BJ (cell line): Measurements from ENCODE around the gene PIM1. TPM values are rescaled to one million over a fixed set of nuclear protein-coding genes. Genes with fewer than 3 reads are reported as not detected.

Source experiments
- CTCF ChIA-PET: fragments of 350-600 bp; formaldehyde crosslinking; extraction: SDS; loops from one replicate; lab custom pipeline; 2021; ENCODE audit warnings: antibody characterized with exemption, inconsistent platforms; lab: Yijun Ruan, JAX
- POLR2A ChIA-PET: fragments of 300-600 bp; sonication (Branson Sonifier 250); formaldehyde crosslinking; extraction: SDS; loops from one replicate; lab custom pipeline; 2021; ENCODE audit warnings: antibody characterized with exemption; lab: Charles Lee
- DNase-seq: peaks from one replicate; pipeline ENCODE4 v3.0.0-alpha.2; 2011; ENCODE audit warnings: low read depth
- H3K27me3 ChIP-seq: 2 replicates; pipeline ENCODE4 v1.6.0; 2011; ENCODE audit warnings: low read length; ENCODE audit not compliant: control insufficient read depth, insufficient read depth
- H3K36me3 ChIP-seq: 2 replicates; pipeline ENCODE4 v1.5.1; 2011; ENCODE audit warnings: low read length; ENCODE audit not compliant: control insufficient read depth, insufficient read depth
- H3K4me3 ChIP-seq: 2 replicates; pipeline ENCODE4 v1.5.1; 2011; ENCODE audit warnings: low read depth, mild to moderate bottlenecking, control low read depth, low read length
- CTCF ChIP-seq: IDR thresholded peaks from 2 replicates; pipeline ENCODE4 v1.5.1; 2011; ENCODE audit warnings: low read depth, mild to moderate bottlenecking, control low read depth, inconsistent platforms, low read length, moderate library complexity; ENCODE audit not compliant: insufficient read depth
- polyA plus RNA-seq: library from polyadenylated mRNA; depleted of rRNA; stranded (reverse); fragments of >200 nt; gene quantifications from 2 replicates; pipeline ENCODE4 v1.2.3, GENCODE V29; 2011

PIM1 gene
- polyA plus RNA-seq, 1 experiment: 20.7 TPM

DNA sequence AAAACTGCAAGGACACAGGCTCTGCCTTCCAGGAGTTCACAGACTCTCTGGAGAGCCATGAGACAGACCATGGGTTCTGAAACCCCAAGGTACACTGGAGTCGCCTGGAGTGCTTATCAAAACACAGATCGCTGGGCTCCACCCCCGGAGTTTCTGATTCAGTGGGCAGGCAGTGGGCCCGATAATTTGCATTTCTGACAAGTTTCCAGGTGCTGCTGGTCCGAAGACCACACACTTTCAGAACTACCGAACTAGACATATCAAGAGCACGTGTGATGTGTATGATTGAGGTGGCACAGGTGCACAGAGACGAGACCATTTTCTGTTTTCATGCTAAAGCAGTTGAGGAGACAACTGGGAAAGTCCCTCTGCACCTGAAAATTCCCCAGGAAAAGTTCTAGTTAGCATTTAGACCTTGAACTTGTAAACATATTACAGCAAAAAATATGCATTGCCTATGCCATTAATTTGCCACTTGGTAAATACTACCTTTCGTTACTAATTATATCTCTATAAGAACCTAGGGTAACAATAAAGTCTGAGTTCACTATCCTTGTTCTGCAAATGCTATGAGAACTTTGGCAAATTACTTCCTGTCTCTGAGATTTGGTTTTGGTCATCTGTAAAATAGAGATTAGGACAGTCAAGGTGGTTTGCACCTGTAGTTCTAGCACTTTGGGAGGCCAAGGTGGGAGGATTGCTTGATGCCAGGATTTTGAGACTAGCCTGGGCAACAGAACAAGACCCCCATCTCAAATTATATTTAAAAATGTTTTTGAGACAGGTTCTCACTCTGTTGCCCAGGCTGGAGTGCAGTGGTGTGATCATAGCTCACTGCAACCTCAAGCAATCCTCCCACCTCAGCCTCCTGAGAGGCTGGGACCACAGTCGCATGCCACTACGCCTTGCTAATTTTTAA is 14.3 kb upstream of the PIM1 start:
- no peaks in the 10 kb centered on the region for H3K27me3 ChIP-seq
- DNase-seq: no peak
- no peak overlapping the region for H3K4me3 ChIP-seq
- no peak for TF ChIP-seq CTCF
- ChIA-PET CTCF (no interaction called here), POLR2A (no interaction called here)
- H3K36me3 ChIP-seq: no peaks in the 10 kb centered on the region

- Histone ChIP-seq H3K27me3 (no peaks in the 10 kb centered on the region), H3K36me3 (no peaks in the 10 kb centered on the region), H3K4me3 (no peak overlapping the region)
- POLR2A ChIA-PET: no interaction called here
- no peak for DNase-seq
- CTCF ChIA-PET: interaction anchor here (0.6 to 1.7 kb wide), 3 partner anchors 12 to 130 kb away, joined by 4 read pairs; partner anchors contain the start of gene PIM1
- no peak for TF ChIP-seq CTCF
Measured at GRCh38 chr6:37158508-37158907, 11.4 kb upstream of the PIM1 start.

- POLR2A ChIA-PET: interaction anchor here (0.6 kb wide), 1 partner anchor 824 kb away, joined by 6 read pairs; no protein-coding TSS in a partner anchor
- no peak overlapping the region for H3K4me3 ChIP-seq
- H3K36me3 ChIP-seq: no peaks in the 10 kb centered on the region
- TF ChIP-seq CTCF: no peak
- no peaks in the 10 kb centered on the region for H3K27me3 ChIP-seq
- CTCF ChIA-PET: interaction anchor here (1.0 to 1.6 kb wide), 3 partner anchors 10 to 111 kb away, joined by 3 to 10 read pairs (median 4); no protein-coding TSS in a partner anchor
- DNase-seq: peak; percentile 41
Measured at GRCh38 chr6:37160922-37161778, 8.8 kb upstream of the PIM1 start.

- no peak for DNase-seq
- ChIA-PET POLR2A (no interaction called here), CTCF (no interaction called here)
- Histone ChIP-seq H3K4me3 (no peak overlapping the region), H3K36me3 (no peaks in the 10 kb centered on the region), H3K27me3 (no peaks in the 10 kb centered on the region)
- no peak for TF ChIP-seq CTCF
Measured at GRCh38 chr6:37162740-37163139, 7.2 kb upstream of the PIM1 start.
